ENCODE measurements around the gene AGO3. TPM values are rescaled to one million over a fixed set of nuclear protein-coding genes. Genes with fewer than 3 reads are reported as not detected.

Gene AGO3
- total RNA-seq, 4 donors from 2014 or later = 19.9 to 23.3 (median 21.0) TPM

GRCh38 chr1:36031441-36031840 is 100.5 kb downstream of the AGO3 start:
- WGBS = 97% methylated on average over 2 of the region's 2 CpGs
- no peak overlapping the region for H3K4me3 ChIP-seq
- H3K9me3 ChIP-seq = no peaks in the 10 kb centered on the region
- intact Hi-C loops (cut with DNase I) = no loop called here
- H3K36me3 ChIP-seq = peaks cover 17 to 95% (median 54%) of the 10 kb centered on the region in 4 donors
- TF ChIP-seq, protein P1, sequence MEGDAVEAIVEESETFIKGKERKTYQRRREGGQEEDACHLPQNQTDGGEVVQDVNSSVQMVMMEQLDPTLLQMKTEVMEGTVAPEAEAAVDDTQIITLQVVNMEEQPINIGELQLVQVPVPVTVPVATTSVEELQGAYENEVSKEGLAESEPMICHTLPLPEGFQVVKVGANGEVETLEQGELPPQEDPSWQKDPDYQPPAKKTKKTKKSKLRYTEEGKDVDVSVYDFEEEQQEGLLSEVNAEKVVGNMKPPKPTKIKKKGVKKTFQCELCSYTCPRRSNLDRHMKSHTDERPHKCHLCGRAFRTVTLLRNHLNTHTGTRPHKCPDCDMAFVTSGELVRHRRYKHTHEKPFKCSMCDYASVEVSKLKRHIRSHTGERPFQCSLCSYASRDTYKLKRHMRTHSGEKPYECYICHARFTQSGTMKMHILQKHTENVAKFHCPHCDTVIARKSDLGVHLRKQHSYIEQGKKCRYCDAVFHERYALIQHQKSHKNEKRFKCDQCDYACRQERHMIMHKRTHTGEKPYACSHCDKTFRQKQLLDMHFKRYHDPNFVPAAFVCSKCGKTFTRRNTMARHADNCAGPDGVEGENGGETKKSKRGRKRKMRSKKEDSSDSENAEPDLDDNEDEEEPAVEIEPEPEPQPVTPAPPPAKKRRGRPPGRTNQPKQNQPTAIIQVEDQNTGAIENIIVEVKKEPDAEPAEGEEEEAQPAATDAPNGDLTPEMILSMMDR (IDR thresholded peaks at IDR 0.05) = no peak
- TF ChIP-seq EP300 (IDR thresholded peaks at IDR 0.05) = no peak
- no peak for TF ChIP-seq POLR2A (IDR thresholded peaks at IDR 0.05; ENCODE audit: low read depth)
- no peak for TF ChIP-seq POLR2AphosphoS5 (IDR thresholded peaks at IDR 0.05)
- no peaks in the 10 kb centered on the region for H3K4me1 ChIP-seq
- no peak overlapping the region for H3K27ac ChIP-seq (replicated peaks in 1 of 4)
- DNase-seq (ENCODE audit: extremely low spot score) = no peak
- H3K27me3 ChIP-seq = no peaks in the 10 kb centered on the region

DNA sequence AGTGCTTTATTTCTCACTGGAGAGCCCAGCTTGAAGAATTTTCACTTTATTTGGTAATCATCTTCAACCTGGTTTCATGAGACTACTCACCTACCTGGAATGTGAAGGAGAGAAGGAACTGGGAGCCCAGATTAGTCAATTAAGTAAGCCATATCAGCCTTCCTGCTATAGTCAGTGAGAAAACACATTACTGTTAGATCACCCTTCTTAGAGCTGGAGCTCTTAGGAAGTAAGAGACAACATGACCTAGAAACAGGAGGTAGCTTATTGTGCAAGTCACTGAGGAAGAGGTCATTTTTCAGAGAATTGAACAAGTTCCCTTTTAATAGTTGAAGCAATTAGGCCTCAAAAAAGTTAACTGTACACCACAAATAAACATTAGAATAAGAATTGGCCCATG is 103.8 kb downstream of the AGO3 start:
- DNase-seq (ENCODE audit: extremely low spot score) = no peak
- TF ChIP-seq EP300 (IDR thresholded peaks at IDR 0.05) = no peak
- TF ChIP-seq, protein P1 (IDR thresholded peaks at IDR 0.05) = no peak
- TF ChIP-seq POLR2A (IDR thresholded peaks at IDR 0.05; ENCODE audit: low read depth) = no peak
- TF ChIP-seq POLR2AphosphoS5 (IDR thresholded peaks at IDR 0.05) = no peak
- no peaks in the 10 kb centered on the region for H3K4me1 ChIP-seq
- intact Hi-C loops (cut with DNase I) = no loop called here
- H3K27ac ChIP-seq (replicated peaks in 1 of 4) = no peak overlapping the region
- peaks cover 0 to 97% (median 49%) of the 10 kb centered on the region in 4 donors for H3K36me3 ChIP-seq
- H3K9me3 ChIP-seq = no peaks in the 10 kb centered on the region
- H3K27me3 ChIP-seq = no peaks in the 10 kb centered on the region
- H3K4me3 ChIP-seq = no peak overlapping the region

- no peak overlapping the region for H3K4me3 ChIP-seq
- no peaks in the 10 kb centered on the region for H3K27me3 ChIP-seq
- no peaks in the 10 kb centered on the region for H3K4me1 ChIP-seq
- no peak overlapping the region for H3K27ac ChIP-seq (replicated peaks in 1 of 4)
- TF ChIP-seq POLR2AphosphoS5 (IDR thresholded peaks at IDR 0.05) (no peak), EP300 (IDR thresholded peaks at IDR 0.05) (no peak), POLR2A (IDR thresholded peaks at IDR 0.05; ENCODE audit: low read depth) (no peak)
- TF ChIP-seq, protein P1 (IDR thresholded peaks at IDR 0.05) = no peak
- H3K36me3 ChIP-seq = peaks cover 2 to 97% (median 51%) of the 10 kb centered on the region in 4 donors
- no peak for DNase-seq (ENCODE audit: extremely low spot score)
- intact Hi-C loops (cut with DNase I) = no loop called here
- 84% methylated on average over 3 of the region's 3 CpGs for WGBS
- H3K9me3 ChIP-seq = no peaks in the 10 kb centered on the region
Measured at GRCh38 chr1:36035154-36035553, 104.2 kb downstream of the AGO3 start.

- Histone ChIP-seq H3K27ac (replicated peaks in 1 of 4) (no peak overlapping the region), H3K9me3 (no peaks in the 10 kb centered on the region), H3K4me3 (no peak overlapping the region), H3K36me3 (peaks cover 41 to 98% (median 74%) of the 10 kb centered on the region in 4 donors), H3K27me3 (no peaks in the 10 kb centered on the region), H3K4me1 (no peaks in the 10 kb centered on the region)
- intact Hi-C loops (cut with DNase I) = no loop called here
- no peak for DNase-seq (ENCODE audit: extremely low spot score)
- TF ChIP-seq, protein P1 (IDR thresholded peaks at IDR 0.05) = no peak
- TF ChIP-seq POLR2AphosphoS5 (IDR thresholded peaks at IDR 0.05) (no peak), EP300 (IDR thresholded peaks at IDR 0.05) (no peak), POLR2A (IDR thresholded peaks at IDR 0.05; ENCODE audit: low read depth) (no peak)
- 96% methylated on average over 2 of the region's 2 CpGs for WGBS
Measured at GRCh38 chr1:36040238-36040637, 109.3 kb downstream of the AGO3 start.

- no peaks in the 10 kb centered on the region for H3K9me3 ChIP-seq
- TF ChIP-seq POLR2A (IDR thresholded peaks at IDR 0.05; ENCODE audit: low read depth) (no peak), EP300 (IDR thresholded peaks at IDR 0.05) (no peak), POLR2AphosphoS5 (IDR thresholded peaks at IDR 0.05) (no peak)
- TF ChIP-seq, protein P1 (IDR thresholded peaks at IDR 0.05) = no peak
- no peak overlapping the region for H3K27ac ChIP-seq (replicated peaks in 1 of 4)
- no peaks in the 10 kb centered on the region for H3K27me3 ChIP-seq
- no peaks in the 10 kb centered on the region for H3K4me1 ChIP-seq
- H3K36me3 ChIP-seq = peaks cover 16 to 67% (median 54%) of the 10 kb centered on the region in 4 donors
- intact Hi-C loops (cut with DNase I) = no loop called here
- no peak for DNase-seq (ENCODE audit: extremely low spot score)
- H3K4me3 ChIP-seq = no peak overlapping the region
Measured at GRCh38 chr1:36051821-36052220, 120.9 kb downstream of the AGO3 start.
